DND-41 (cell line): ENCODE data around the gene NFAM1.

Source experiments
- EZH2 ChIP-seq: IDR thresholded peaks from 3 replicates; pipeline ENCODE4 v1.6.1; 2012; ENCODE audit warnings: borderline replicate concordance, low read depth, mild to moderate bottlenecking, moderate library complexity, low read length, inconsistent platforms; ENCODE audit not compliant: severe bottlenecking
- TF ChIP-seq, protein P1 (sequence below): IDR thresholded peaks from 2 replicates; pipeline ENCODE4 v1.5.1; 2012; ENCODE audit warnings: borderline replicate concordance, low read length, moderate library complexity, mild to moderate bottlenecking; ENCODE audit not compliant: poor library complexity, severe bottlenecking; ENCODE audit errors: extremely low read depth

DNA sequence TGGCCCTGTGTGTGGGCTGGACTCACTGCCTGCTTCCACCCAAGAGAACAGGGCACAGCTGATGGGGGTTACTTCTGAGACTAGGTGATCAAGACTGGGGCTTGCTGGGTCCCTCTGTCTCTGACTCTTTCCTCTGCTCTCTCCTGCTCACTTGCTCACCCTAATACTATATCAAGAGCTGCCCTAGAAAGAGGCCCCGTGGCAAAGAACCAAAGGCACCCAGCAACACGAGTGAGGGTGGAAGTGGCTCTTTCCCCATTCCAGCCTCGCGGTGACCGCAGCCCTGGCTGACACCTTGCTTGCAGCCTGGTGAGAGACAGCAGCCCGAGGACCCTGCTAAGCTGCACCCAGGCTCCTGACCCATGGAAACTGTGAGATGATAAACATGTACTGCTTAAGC is 20.7 kb upstream of the NFAM1 start:
- TF ChIP-seq, protein P1, sequence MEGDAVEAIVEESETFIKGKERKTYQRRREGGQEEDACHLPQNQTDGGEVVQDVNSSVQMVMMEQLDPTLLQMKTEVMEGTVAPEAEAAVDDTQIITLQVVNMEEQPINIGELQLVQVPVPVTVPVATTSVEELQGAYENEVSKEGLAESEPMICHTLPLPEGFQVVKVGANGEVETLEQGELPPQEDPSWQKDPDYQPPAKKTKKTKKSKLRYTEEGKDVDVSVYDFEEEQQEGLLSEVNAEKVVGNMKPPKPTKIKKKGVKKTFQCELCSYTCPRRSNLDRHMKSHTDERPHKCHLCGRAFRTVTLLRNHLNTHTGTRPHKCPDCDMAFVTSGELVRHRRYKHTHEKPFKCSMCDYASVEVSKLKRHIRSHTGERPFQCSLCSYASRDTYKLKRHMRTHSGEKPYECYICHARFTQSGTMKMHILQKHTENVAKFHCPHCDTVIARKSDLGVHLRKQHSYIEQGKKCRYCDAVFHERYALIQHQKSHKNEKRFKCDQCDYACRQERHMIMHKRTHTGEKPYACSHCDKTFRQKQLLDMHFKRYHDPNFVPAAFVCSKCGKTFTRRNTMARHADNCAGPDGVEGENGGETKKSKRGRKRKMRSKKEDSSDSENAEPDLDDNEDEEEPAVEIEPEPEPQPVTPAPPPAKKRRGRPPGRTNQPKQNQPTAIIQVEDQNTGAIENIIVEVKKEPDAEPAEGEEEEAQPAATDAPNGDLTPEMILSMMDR, result no peak
- no peak for TF ChIP-seq EZH2
